Measurements from ENCODE around the gene VCAN.

VCAN gene

GRCh38 chr5:83548581-83548980 is 77.0 kb downstream of the VCAN start:
- TF ChIP-seq POLR2AphosphoS5 (IDR thresholded peaks at IDR 0.05; ENCODE audit: low read depth, low read length) (no peak), REST (IDR thresholded peaks at IDR 0.05; ENCODE audit: insufficient read depth in 1 of 2, low read depth in 2 of 2, low read length in 2 of 2) (no peak), TAF1 (IDR thresholded peaks at IDR 0.05; ENCODE audit: borderline replicate concordance, insufficient read depth, low read length) (no peak), FOXP2 (optimal IDR thresholded peaks at IDR 0.05; ENCODE audit: borderline replicate concordance, extremely low read depth, extremely low read length, insufficient read depth) (no peak), SIN3A (IDR thresholded peaks at IDR 0.05; ENCODE audit: borderline replicate concordance, insufficient read depth, low read length) (no peak)

- TF ChIP-seq REST (IDR thresholded peaks at IDR 0.05; ENCODE audit: insufficient read depth in 1 of 2, low read depth in 2 of 2, low read length in 2 of 2), result no peak
- no peak for TF ChIP-seq SIN3A (IDR thresholded peaks at IDR 0.05; ENCODE audit: borderline replicate concordance, insufficient read depth, low read length)
- TF ChIP-seq TAF1 (IDR thresholded peaks at IDR 0.05; ENCODE audit: borderline replicate concordance, insufficient read depth, low read length), result no peak
- TF ChIP-seq FOXP2 (optimal IDR thresholded peaks at IDR 0.05; ENCODE audit: borderline replicate concordance, extremely low read depth, extremely low read length, insufficient read depth), result no peak
- TF ChIP-seq POLR2AphosphoS5 (IDR thresholded peaks at IDR 0.05; ENCODE audit: low read depth, low read length), result no peak
These were observed 77.5 kb downstream of the VCAN start for GRCh38 chr5:83549076-83549475.

- no peak for TF ChIP-seq POLR2AphosphoS5 (IDR thresholded peaks at IDR 0.05; ENCODE audit: low read depth, low read length)
- TF ChIP-seq FOXP2 (optimal IDR thresholded peaks at IDR 0.05; ENCODE audit: borderline replicate concordance, extremely low read depth, extremely low read length, insufficient read depth), result no peak
- TF ChIP-seq TAF1 (IDR thresholded peaks at IDR 0.05; ENCODE audit: borderline replicate concordance, insufficient read depth, low read length), result no peak
- TF ChIP-seq SIN3A (IDR thresholded peaks at IDR 0.05; ENCODE audit: borderline replicate concordance, insufficient read depth, low read length), result no peak
- no peak for TF ChIP-seq REST (IDR thresholded peaks at IDR 0.05; ENCODE audit: insufficient read depth in 1 of 2, low read depth in 2 of 2, low read length in 2 of 2)
These were observed 78.1 kb downstream of the VCAN start for GRCh38 chr5:83549674-83550073.

GRCh38 chr5:83551821-83552220 is 80.3 kb downstream of the VCAN start:
- no peak for TF ChIP-seq TAF1 (IDR thresholded peaks at IDR 0.05; ENCODE audit: borderline replicate concordance, insufficient read depth, low read length)

- TF ChIP-seq REST (IDR thresholded peaks at IDR 0.05; ENCODE audit: insufficient read depth in 1 of 2, low read depth in 2 of 2, low read length in 2 of 2) (no peak), TAF1 (IDR thresholded peaks at IDR 0.05; ENCODE audit: borderline replicate concordance, insufficient read depth, low read length) (no peak), POLR2AphosphoS5 (IDR thresholded peaks at IDR 0.05; ENCODE audit: low read depth, low read length) (no peak), SIN3A (IDR thresholded peaks at IDR 0.05; ENCODE audit: borderline replicate concordance, insufficient read depth, low read length) (no peak), FOXP2 (optimal IDR thresholded peaks at IDR 0.05; ENCODE audit: borderline replicate concordance, extremely low read depth, extremely low read length, insufficient read depth) (no peak)
These were observed 80.7 kb downstream of the VCAN start for GRCh38 chr5:83552275-83552674.
